ENCODE results near the gene FLYWCH2.

DNA sequence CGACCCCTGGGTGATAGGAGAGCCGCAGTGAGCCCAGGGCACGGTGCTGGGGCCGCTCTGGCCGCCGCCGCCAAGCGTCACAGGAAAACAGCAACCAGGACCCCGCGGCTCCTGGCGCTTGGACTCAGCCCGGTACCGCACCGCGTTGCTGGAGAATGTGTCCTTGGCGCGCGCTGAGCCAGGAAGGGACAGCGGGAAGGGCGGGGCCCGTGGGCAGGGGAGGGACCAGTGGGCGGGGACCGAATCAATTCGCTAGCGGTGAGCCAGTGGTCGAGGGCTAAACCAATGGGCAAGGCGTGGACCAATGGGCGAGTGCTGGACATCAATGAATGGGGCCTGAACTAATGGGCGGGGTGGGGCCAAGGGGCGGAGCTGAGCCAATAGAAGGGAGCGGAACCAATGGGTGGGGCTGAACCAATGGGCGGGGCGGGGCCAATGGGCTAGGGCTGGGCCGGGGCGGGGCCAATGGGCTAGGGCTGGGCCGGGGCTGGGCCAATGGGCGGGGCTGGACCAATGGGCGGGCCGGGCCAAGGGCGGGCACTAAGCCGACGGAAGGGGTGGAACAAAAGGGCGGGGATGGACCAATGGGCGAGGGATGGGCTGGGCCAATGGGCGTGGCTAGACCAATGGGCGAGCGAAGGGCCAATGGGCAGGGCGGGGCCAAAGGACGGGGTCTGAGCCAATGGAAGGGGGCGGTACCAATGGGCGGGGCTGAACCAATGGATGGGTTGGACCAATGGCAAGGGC lies 22.4 kb downstream of the FLYWCH2 start:
- TF ChIP-seq POLR2A (IDR thresholded peaks at IDR 0.05; ENCODE audit: low read depth, low read length) (peak; percentile 99), POLR2AphosphoS5 (IDR thresholded peaks at IDR 0.05; ENCODE audit: insufficient read depth, low read depth, low read length) (peak; percentile 99), EZH2 (IDR thresholded peaks at IDR 0.05; ENCODE audit: borderline replicate concordance, low read depth, low read length, severe bottlenecking) (no peak), FOS (IDR thresholded peaks at IDR 0.05; ENCODE audit: borderline replicate concordance, insufficient read depth, low read length) (no peak), JUN (IDR thresholded peaks at IDR 0.05; ENCODE audit: borderline replicate concordance, insufficient read depth, insufficient read length, low read depth) (no peak), GATA2 (IDR thresholded peaks at IDR 0.05; ENCODE audit: insufficient read depth, insufficient read length, low read depth, low read length) (no peak), MYC (IDR thresholded peaks at IDR 0.05; ENCODE audit: low read depth, low read length) (no peak)
- TF ChIP-seq, protein P1, sequence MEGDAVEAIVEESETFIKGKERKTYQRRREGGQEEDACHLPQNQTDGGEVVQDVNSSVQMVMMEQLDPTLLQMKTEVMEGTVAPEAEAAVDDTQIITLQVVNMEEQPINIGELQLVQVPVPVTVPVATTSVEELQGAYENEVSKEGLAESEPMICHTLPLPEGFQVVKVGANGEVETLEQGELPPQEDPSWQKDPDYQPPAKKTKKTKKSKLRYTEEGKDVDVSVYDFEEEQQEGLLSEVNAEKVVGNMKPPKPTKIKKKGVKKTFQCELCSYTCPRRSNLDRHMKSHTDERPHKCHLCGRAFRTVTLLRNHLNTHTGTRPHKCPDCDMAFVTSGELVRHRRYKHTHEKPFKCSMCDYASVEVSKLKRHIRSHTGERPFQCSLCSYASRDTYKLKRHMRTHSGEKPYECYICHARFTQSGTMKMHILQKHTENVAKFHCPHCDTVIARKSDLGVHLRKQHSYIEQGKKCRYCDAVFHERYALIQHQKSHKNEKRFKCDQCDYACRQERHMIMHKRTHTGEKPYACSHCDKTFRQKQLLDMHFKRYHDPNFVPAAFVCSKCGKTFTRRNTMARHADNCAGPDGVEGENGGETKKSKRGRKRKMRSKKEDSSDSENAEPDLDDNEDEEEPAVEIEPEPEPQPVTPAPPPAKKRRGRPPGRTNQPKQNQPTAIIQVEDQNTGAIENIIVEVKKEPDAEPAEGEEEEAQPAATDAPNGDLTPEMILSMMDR (IDR thresholded peaks at IDR 0.05; ENCODE audit: extremely low read depth in 1 of 2, insufficient read depth in 1 of 2, low read depth in 1 of 2, low read length in 2 of 2) = no peak
- TF ChIP-seq, protein P2, sequence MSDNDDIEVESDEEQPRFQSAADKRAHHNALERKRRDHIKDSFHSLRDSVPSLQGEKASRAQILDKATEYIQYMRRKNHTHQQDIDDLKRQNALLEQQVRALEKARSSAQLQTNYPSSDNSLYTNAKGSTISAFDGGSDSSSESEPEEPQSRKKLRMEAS (IDR thresholded peaks at IDR 0.05; ENCODE audit: insufficient read depth, insufficient read length) = no peak

Data from endothelial cell of umbilical vein (primary cell).